Lower leg skin (tissue), 4 donors: ENCODE data around the gene CELSR3. TPM values are rescaled to one million over a fixed set of nuclear protein-coding genes. Genes with fewer than 3 reads are reported as not detected.

Experiments used
- DNase-seq, 2 donors: peaks; one replicate each; pipeline ENCODE4 v3.0.0-alpha.2; 2019; ENCODE audit warnings: low spot score in 2 of 2
- H3K4me3 ChIP-seq: fragments of 200-600 bp; sonication (generic); 2 replicates; pipeline ENCODE4 v1.5.1; 2017; ENCODE audit warnings: mild to moderate bottlenecking, low read depth; ENCODE audit not compliant: poor library complexity, severe bottlenecking
- CTCF ChIP-seq, 3 donors: fragments of 450-650 bp; IDR thresholded peaks; one replicate each; pipeline ENCODE4 v1.5.1; 2016; ENCODE audit warnings: antibody characterized with exemption in 3 of 3, mild to moderate bottlenecking in 3 of 3, moderate library complexity in 2 of 3
- POLR2A ChIP-seq, 2 donors: fragments of 450-650 bp; IDR thresholded peaks; one replicate each; pipeline ENCODE4 v1.6.1; 2016 to 2017; ENCODE audit warnings: antibody characterized with exemption in 2 of 2, mild to moderate bottlenecking in 1 of 2, moderate library complexity in 1 of 2
- WGBS, 2 donors: methylation state at CpG; one replicate each; pipeline ENCODE4 v1.1.5; 2018; 5-methylcytosine and 5-hydroxymethylcytosine counted together
- intact Hi-C: fragments of 100-400 bp; cut with DNase I; formaldehyde crosslinking; loops from one replicate; pipeline ENCODE4 v1.15.0; 2023; ENCODE audit warnings: low total_unique reads
- total RNA-seq, 4 donors: library from RNA; depleted of rRNA; stranded (reverse); fragments of >200 nt; gene quantifications; one replicate each; pipeline ENCODE4 v1.1.0, GENCODE V29; 2016

The CELSR3 gene
- total RNA-seq, 4 donors from 2014 or later, result 0.59 to 4.7 (median 1.2) TPM

GRCh38 chr3:48702320-48702920, 39.7 kb upstream of the CELSR3 start:
- DNase-seq, result no peak
- no peak overlapping the region for H3K4me3 ChIP-seq
- 88 to 89% methylated on average over 6 of the region's 6 CpGs for WGBS, 2 donors
- TF ChIP-seq POLR2A (IDR thresholded peaks at IDR 0.05) (no peak), CTCF (IDR thresholded peaks at IDR 0.05) (no peak)
- intact Hi-C loops, result no loop called here

GRCh38 chr3:48700731-48701405, 38.2 kb upstream of the CELSR3 start:
- no peak for DNase-seq
- WGBS, 2 donors, result 83 to 86% methylated on average over 11 of the region's 11 CpGs
- TF ChIP-seq POLR2A (IDR thresholded peaks at IDR 0.05) (no peak), CTCF (IDR thresholded peaks at IDR 0.05) (no peak)
- intact Hi-C loops, result no loop called here
- H3K4me3 ChIP-seq, result no peak overlapping the region

- H3K4me3 ChIP-seq, result no peak overlapping the region
- 94 to 97% methylated on average over 8 of the region's 8 CpGs for WGBS, 2 donors
- no peak for DNase-seq
- intact Hi-C loops, result no loop called here
- TF ChIP-seq POLR2A (IDR thresholded peaks at IDR 0.05) (no peak), CTCF (IDR thresholded peaks at IDR 0.05) (no peak)
These were observed 36.2 kb upstream of the CELSR3 start for GRCh38 chr3:48698891-48699290.

- DNase-seq, result no peak
- WGBS, 2 donors, result 77 to 85% methylated on average over 3 of the region's 3 CpGs
- H3K4me3 ChIP-seq, result no peak overlapping the region
- intact Hi-C loops, result no loop called here
- TF ChIP-seq POLR2A (IDR thresholded peaks at IDR 0.05) (no peak), CTCF (IDR thresholded peaks at IDR 0.05) (no peak)
These were observed 35.3 kb upstream of the CELSR3 start for GRCh38 chr3:48697952-48698351.

GRCh38 chr3:48696601-48697000, 33.9 kb upstream of the CELSR3 start:
- TF ChIP-seq CTCF (IDR thresholded peaks at IDR 0.05) (no peak), POLR2A (IDR thresholded peaks at IDR 0.05) (no peak)
- DNase-seq, result no peak
- intact Hi-C loops, result no loop called here

GRCh38 chr3:48696156-48696555, 33.5 kb upstream of the CELSR3 start:
- DNase-seq, result no peak
- no peak overlapping the region for H3K4me3 ChIP-seq
- no peak for TF ChIP-seq CTCF (IDR thresholded peaks at IDR 0.05)
- TF ChIP-seq POLR2A (IDR thresholded peaks at IDR 0.05), result no peak
- intact Hi-C loops, result no loop called here
- WGBS, 2 donors, result 87 to 91% methylated on average over 5 of the region's 5 CpGs

More at GRCh38 chr3:48696601-48697000, 33.9 kb upstream of the CELSR3 start:
- H3K4me3 ChIP-seq, result no peak overlapping the region
